Vagina (tissue), 2 donors: ENCODE data around the gene ALDH3A1. TPM values are rescaled to one million over a fixed set of nuclear protein-coding genes. Genes with fewer than 3 reads are reported as not detected.
A peak's percentile ranks its signal among the peaks of the same experiment; 100 is the strongest.

Experiments used
- DNase-seq, 2 donors: peaks; one replicate each; pipeline ENCODE4 v3.0.0-alpha.2; 2017; ENCODE audit errors: extremely low spot score in 2 of 2
- H3K27ac ChIP-seq: fragments of 200-600 bp; sonication (generic); one replicate; pipeline ENCODE4 v1.5.1; 2019
- H3K27me3 ChIP-seq: fragments of 200-600 bp; sonication (generic); one replicate; pipeline ENCODE4 v1.5.1; 2019
- H3K36me3 ChIP-seq, 2 donors: fragments of 200-600 bp; sonication (generic); one replicate each; pipeline ENCODE4 v1.5.1; 2017 to 2019
- H3K4me1 ChIP-seq: fragments of 200-600 bp; sonication (generic); one replicate; pipeline ENCODE4 v1.5.1; 2019
- H3K4me3 ChIP-seq, 2 donors: fragments of 200-600 bp; sonication (generic); 1 replicate in 1 of 2; 2 replicates in 1 of 2; pipeline ENCODE4 v1.5.1; 2016 to 2019
- H3K9me3 ChIP-seq: fragments of 200-600 bp; sonication (generic); one replicate; pipeline ENCODE4 v1.5.1; 2019
- POLR2A ChIP-seq, 2 donors: fragments of 450-650 bp; IDR thresholded peaks; one replicate each; pipeline ENCODE4 v1.6.1; 2017; ENCODE audit warnings: antibody characterized with exemption in 2 of 2, mild to moderate bottlenecking in 2 of 2, moderate library complexity in 2 of 2
- POLR2AphosphoS5 ChIP-seq, 2 donors: sonication (generic); formaldehyde crosslinking; IDR thresholded peaks; one replicate each; pipeline ENCODE4 v1.9.0; 2017; ENCODE audit warnings: antibody characterized with exemption in 2 of 2, mild to moderate bottlenecking in 2 of 2, low read depth in 1 of 2; ENCODE audit not compliant: insufficient read depth in 1 of 2
- intact Hi-C: fragments of 100-400 bp; cut with DNase I; formaldehyde crosslinking; loops from one replicate; pipeline ENCODE4 v1.15.1; 2023
- total RNA-seq: library from RNA; depleted of rRNA; stranded (reverse); fragments of >200 nt; gene quantifications from one replicate; pipeline ENCODE4 v1.2.3, GENCODE V29; 2016
- TF ChIP-seq, protein P1 (sequence below), 3 experiments: fragments of 450-650 bp in 2 of 3; fragments of 200-600 bp in 1 of 3; sonication (generic) in 1 of 3; IDR thresholded peaks; one replicate each; pipeline ENCODE4 v1.5.1; 2017 to 2019; ENCODE audit warnings: antibody characterized with exemption in 3 of 3, mild to moderate bottlenecking in 2 of 3, moderate library complexity in 2 of 3

The ALDH3A1 gene
- total RNA-seq, result 14.2 TPM

DNA sequence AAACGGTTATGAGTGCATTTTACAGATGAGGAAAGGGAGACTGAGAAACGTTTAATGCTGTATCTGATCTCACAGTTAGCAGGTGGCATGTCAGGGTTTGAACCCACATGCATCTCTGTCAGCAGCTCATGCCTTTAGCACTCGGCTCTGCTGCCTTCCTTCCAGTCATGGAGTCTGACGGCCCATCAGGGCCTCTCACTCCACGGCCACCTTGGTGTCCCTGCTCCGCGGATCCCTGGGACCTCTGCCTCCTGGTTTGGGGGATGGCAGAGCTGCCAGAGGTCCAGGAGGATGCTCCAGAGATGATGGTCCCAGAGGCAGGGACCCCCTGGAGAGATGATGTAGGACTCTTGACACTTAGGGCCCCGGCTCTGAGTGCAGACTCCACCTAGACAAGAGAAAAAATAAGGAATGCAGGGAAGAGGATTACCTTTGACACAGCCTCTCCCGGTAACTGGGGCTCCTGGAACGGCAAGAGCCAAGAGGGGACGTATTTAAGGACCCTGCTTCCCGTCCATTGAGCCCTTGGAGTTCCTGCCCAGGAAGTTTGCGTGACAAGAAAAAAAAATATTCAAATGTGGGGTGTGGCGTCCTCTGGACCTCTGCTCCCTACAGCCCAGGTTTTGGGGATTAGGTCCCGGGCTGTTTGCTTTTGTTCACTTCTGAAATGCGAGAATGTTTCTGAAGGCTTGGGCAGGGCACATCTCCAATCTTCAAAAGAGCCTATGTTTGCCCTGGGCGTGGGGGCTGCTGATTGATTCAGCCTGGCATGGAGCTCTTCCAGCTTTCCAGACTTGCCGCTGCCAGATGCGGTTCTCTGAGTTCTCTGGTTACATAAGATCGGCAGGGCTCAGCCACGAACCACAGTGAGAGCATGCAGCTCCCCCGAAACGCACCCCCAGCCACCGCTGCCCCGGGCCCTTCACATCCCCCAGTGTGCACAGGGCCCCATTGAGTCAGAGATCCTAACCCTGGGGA is at the start of gene ALDH3A1:
TSS of gene ALDH3A1 (minus strand) at position 470 of the 978 bp plus-strand sequence. CDS start 3,169 bp downstream, outside the sequence.
- no peak for DNase-seq
- Histone ChIP-seq H3K27ac (peak within 1 kb of the TSS; percentile 44), H3K27me3 (no peaks in the 10 kb centered on the region), H3K9me3 (no peaks in the 10 kb centered on the region), H3K36me3 (no peaks in the 10 kb centered on the region), H3K4me1 (peaks cover 59% of the 10 kb centered on the region), H3K4me3 (no peak within 1 kb of the TSS)
- TF ChIP-seq POLR2A (IDR thresholded peaks at IDR 0.05) (no peak), POLR2AphosphoS5 (IDR thresholded peaks at IDR 0.05; ENCODE audit: insufficient read depth in 1 of 2, low read depth in 1 of 2) (no peak)
- TF ChIP-seq, protein P1, sequence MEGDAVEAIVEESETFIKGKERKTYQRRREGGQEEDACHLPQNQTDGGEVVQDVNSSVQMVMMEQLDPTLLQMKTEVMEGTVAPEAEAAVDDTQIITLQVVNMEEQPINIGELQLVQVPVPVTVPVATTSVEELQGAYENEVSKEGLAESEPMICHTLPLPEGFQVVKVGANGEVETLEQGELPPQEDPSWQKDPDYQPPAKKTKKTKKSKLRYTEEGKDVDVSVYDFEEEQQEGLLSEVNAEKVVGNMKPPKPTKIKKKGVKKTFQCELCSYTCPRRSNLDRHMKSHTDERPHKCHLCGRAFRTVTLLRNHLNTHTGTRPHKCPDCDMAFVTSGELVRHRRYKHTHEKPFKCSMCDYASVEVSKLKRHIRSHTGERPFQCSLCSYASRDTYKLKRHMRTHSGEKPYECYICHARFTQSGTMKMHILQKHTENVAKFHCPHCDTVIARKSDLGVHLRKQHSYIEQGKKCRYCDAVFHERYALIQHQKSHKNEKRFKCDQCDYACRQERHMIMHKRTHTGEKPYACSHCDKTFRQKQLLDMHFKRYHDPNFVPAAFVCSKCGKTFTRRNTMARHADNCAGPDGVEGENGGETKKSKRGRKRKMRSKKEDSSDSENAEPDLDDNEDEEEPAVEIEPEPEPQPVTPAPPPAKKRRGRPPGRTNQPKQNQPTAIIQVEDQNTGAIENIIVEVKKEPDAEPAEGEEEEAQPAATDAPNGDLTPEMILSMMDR (IDR thresholded peaks at IDR 0.05), result no peak
- intact Hi-C loops, result no loop called here

DNA sequence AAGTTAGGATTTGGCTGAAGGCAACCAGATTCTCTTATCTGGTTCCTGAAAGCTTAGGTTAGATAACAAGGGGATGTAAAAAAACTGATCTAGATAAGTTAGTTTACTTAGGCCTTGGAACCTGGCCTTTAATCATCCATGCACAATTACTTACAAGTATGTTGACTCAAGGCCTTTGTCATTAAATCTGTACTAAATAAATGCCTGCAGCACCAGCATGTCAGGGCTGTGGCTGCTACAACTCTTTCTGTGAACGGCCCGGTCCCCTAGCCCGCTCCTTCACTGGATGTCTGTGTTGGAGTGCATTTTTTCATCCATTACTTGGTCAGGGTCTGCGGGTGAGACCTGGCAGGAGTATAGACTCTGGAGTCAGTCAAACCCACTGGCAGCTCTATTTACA is 48.4 kb upstream of the ALDH3A1 start:
- H3K36me3 ChIP-seq, result peaks cover 0 to 68% of the 10 kb centered on the region in 2 donors

DNA sequence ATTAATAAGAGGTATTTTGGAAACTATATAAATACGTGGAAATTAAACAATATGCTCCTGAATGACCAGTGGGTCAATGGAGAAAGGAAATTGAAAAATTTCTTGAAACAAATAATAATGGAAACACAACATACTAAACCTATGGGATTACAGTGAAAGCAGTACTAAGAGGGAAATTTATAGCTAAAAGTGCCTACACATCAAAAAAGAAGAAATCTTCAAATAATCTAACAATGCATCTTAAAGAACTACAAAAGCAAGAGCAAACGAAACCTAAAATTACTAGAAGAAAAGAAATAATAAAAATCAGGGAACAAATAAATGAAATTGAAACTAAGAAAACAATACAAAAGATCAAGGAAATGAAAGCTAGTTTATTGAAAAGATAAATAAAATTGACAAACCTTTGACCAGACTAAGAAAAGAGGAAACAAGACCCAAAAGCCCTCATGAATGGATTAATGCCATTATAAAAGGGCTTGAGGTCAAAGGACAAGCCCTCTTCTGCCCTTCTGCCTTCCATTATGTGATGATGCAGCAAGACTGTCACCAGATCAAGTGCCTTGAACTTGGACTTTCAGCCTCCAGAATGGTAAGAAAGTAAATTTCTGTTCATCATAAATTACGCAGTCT is 43.9 kb upstream of the ALDH3A1 start:
- H3K4me1 ChIP-seq, result no peaks in the 10 kb centered on the region
- no peak overlapping the region for H3K4me3 ChIP-seq
- no peaks in the 10 kb centered on the region for H3K27me3 ChIP-seq
- intact Hi-C loops, result no loop called here
- H3K9me3 ChIP-seq, result no peaks in the 10 kb centered on the region
- H3K36me3 ChIP-seq, result peaks cover 0 to 80% of the 10 kb centered on the region in 2 donors
- H3K27ac ChIP-seq, result no peak overlapping the region
- DNase-seq, result no peak
- TF ChIP-seq POLR2AphosphoS5 (IDR thresholded peaks at IDR 0.05; ENCODE audit: insufficient read depth in 1 of 2, low read depth in 1 of 2) (no peak), POLR2A (IDR thresholded peaks at IDR 0.05) (no peak)
- TF ChIP-seq, protein P1 (IDR thresholded peaks at IDR 0.05), result no peak

More for the DNA sequence above, 48.4 kb upstream of the ALDH3A1 start:
- H3K27ac ChIP-seq, result no peak overlapping the region
- H3K9me3 ChIP-seq, result no peaks in the 10 kb centered on the region
- intact Hi-C loops, result no loop called here
- no peaks in the 10 kb centered on the region for H3K27me3 ChIP-seq
- DNase-seq, result no peak
- TF ChIP-seq, protein P1 (IDR thresholded peaks at IDR 0.05), result no peak
- TF ChIP-seq POLR2A (IDR thresholded peaks at IDR 0.05) (no peak), POLR2AphosphoS5 (IDR thresholded peaks at IDR 0.05; ENCODE audit: insufficient read depth in 1 of 2, low read depth in 1 of 2) (no peak)
- no peaks in the 10 kb centered on the region for H3K4me1 ChIP-seq
- H3K4me3 ChIP-seq, result no peak overlapping the region

DNA sequence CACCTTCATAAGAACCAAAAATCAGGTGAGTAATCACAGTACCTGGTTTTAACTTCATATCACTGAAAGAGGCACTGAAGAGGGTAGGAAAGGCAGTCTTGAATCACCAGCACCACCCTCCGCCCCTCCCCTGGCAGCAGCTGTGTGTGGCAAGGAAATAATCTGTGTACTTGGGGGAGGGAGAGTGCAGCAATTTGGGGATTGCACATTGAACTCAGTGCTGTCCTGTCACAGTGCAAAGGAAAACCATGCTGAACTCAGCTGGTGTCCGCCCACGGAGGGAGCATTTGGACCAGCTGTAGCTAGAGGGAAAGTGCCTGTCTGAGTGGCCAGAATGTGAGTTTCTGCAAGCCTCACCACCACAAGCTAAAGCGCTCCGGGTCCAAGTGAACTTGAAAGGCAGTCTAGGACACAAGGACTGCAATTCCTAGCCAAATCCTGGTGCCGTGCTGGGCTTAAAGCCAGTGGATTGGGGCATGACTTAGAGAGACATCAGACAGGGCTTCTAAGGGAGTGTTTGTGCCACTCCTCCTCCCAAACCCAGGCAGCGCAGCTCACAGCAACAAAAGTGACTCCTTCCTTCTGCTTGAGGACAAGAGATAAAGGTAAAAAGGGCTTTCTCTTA is 39.7 kb upstream of the ALDH3A1 start:
- TF ChIP-seq, protein P1 (IDR thresholded peaks at IDR 0.05), result no peak
- TF ChIP-seq POLR2A (IDR thresholded peaks at IDR 0.05) (no peak), POLR2AphosphoS5 (IDR thresholded peaks at IDR 0.05; ENCODE audit: insufficient read depth in 1 of 2, low read depth in 1 of 2) (no peak)
- Histone ChIP-seq H3K27me3 (no peaks in the 10 kb centered on the region), H3K4me1 (no peaks in the 10 kb centered on the region), H3K4me3 (no peak overlapping the region), H3K36me3 (peaks cover 0 to 44% of the 10 kb centered on the region in 2 donors), H3K27ac (no peak overlapping the region), H3K9me3 (no peaks in the 10 kb centered on the region)
- no peak for DNase-seq
- intact Hi-C loops, result no loop called here
